Measurements from ENCODE around the gene GRAMD4.

DNA sequence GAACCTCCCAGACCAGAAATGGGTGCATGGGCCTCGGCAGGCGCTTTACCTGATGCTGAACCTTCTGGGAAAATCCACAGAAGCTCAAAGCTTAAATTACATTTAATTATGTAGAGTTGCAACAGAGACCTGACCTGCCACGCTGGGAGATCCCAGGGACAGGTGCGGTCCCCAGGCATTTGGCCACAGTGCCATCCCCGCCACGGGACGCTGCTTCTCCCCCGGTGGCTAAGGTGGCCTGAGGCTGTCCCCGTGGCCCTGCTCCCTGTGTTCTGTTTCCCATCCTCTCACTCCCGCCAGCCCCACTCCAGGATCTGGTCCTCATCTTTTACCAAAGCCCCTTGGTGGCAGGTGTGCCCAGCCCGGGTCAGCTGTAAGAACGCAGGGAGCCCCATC lies 39.6 kb downstream of the GRAMD4 start:
- TF ChIP-seq, protein P1, sequence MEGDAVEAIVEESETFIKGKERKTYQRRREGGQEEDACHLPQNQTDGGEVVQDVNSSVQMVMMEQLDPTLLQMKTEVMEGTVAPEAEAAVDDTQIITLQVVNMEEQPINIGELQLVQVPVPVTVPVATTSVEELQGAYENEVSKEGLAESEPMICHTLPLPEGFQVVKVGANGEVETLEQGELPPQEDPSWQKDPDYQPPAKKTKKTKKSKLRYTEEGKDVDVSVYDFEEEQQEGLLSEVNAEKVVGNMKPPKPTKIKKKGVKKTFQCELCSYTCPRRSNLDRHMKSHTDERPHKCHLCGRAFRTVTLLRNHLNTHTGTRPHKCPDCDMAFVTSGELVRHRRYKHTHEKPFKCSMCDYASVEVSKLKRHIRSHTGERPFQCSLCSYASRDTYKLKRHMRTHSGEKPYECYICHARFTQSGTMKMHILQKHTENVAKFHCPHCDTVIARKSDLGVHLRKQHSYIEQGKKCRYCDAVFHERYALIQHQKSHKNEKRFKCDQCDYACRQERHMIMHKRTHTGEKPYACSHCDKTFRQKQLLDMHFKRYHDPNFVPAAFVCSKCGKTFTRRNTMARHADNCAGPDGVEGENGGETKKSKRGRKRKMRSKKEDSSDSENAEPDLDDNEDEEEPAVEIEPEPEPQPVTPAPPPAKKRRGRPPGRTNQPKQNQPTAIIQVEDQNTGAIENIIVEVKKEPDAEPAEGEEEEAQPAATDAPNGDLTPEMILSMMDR (IDR thresholded peaks at IDR 0.05): no peak
- no peak for TF ChIP-seq POLR2A (IDR thresholded peaks at IDR 0.05)

Data from uterus (tissue), 2 donors.